ENCODE data around the gene INPP4A. TPM values are rescaled to one million over a fixed set of nuclear protein-coding genes. Genes with fewer than 3 reads are reported as not detected.
A peak's percentile ranks its signal among the peaks of the same experiment; 100 is the strongest.

INPP4A gene
- total and polyA plus RNA-seq, 2 donors = 17.9 to 24.9 TPM

DNA sequence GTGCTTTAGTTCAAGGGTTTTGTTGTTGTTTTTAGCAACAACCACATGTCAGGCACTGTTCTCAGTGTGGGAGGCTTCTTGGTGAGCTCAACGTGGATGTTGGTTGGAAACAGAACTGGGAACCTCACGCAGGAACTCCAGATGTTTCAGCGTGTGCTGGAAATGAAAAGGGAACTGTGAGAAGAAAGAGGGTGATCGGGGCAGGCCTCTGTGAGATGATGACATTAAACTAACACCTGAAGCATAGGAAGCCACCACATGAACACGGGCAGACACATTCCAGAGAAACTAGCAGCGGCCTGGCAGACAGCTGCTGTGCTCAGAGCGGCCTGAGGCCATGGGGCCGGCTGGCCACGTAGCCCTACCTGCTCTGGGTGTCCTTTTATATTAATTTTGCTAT, 97.2 kb downstream of the INPP4A start:
- Histone ChIP-seq H3K36me3 (ENCODE audit: control insufficient read depth in 2 of 2, insufficient read depth in 2 of 2, low read length in 1 of 2) (peaks cover 69 to 79% of the 10 kb centered on the region in 2 donors), H3K4me3 (ENCODE audit: low read length in 2 of 2) (no peak overlapping the region), H3K4me1 (ENCODE audit: control insufficient read depth in 2 of 2, insufficient read depth in 2 of 2, low read length in 2 of 2) (peaks cover under 1 to 18% of the 10 kb centered on the region in 2 donors), H3K27me3 (ENCODE audit: control insufficient read depth in 2 of 2, insufficient read depth in 1 of 2, low read length in 1 of 2) (no peaks in the 10 kb centered on the region), H3K9me3 (ENCODE audit: control insufficient read depth in 2 of 2, insufficient read depth in 1 of 2, low read length in 1 of 2) (no peaks in the 10 kb centered on the region), H3K27ac (ENCODE audit: low read depth in 1 of 2, low read length in 1 of 2) (no peak overlapping the region)
- no peak for DNase-seq (ENCODE audit: low read depth in 6 of 9, low spot score in 9 of 9)
- 89% methylated on average over 9 of the region's 9 CpGs for WGBS

DNA sequence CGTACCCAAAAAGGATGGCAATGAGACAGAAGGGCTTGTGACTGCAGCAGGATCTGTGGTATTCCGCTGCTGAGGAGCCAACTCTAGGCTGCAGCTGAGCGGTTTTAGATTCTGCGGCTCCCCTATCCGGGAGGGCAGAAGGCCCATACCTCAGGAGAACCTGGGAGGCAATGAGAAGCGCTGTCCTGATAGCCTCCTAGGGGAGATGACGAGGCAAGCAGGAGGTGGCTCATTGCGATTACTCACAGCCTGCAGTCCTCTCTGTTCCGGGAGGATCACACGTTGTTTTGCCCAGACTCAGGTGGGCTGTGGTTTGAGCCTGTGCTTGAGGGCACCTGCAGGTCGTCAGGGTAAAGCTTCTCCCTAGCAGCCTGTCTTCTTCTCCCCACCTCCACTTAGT, 98.6 kb downstream of the INPP4A start:
- Histone ChIP-seq H3K9me3 (ENCODE audit: control insufficient read depth in 2 of 2, insufficient read depth in 1 of 2, low read length in 1 of 2) (no peaks in the 10 kb centered on the region), H3K36me3 (ENCODE audit: control insufficient read depth in 2 of 2, insufficient read depth in 2 of 2, low read length in 1 of 2) (peaks cover 58 to 74% of the 10 kb centered on the region in 2 donors), H3K4me1 (ENCODE audit: control insufficient read depth in 2 of 2, insufficient read depth in 2 of 2, low read length in 2 of 2) (peaks cover 13 to 31% of the 10 kb centered on the region in 2 donors), H3K27ac (ENCODE audit: low read depth in 1 of 2, low read length in 1 of 2) (no peak overlapping the region), H3K27me3 (ENCODE audit: control insufficient read depth in 2 of 2, insufficient read depth in 1 of 2, low read length in 1 of 2) (no peaks in the 10 kb centered on the region), H3K4me3 (ENCODE audit: low read length in 2 of 2) (no peak overlapping the region)
- no peak for DNase-seq (ENCODE audit: low read depth in 6 of 9, low spot score in 9 of 9)
- WGBS = 89% methylated on average over 11 of the region's 11 CpGs

DNA sequence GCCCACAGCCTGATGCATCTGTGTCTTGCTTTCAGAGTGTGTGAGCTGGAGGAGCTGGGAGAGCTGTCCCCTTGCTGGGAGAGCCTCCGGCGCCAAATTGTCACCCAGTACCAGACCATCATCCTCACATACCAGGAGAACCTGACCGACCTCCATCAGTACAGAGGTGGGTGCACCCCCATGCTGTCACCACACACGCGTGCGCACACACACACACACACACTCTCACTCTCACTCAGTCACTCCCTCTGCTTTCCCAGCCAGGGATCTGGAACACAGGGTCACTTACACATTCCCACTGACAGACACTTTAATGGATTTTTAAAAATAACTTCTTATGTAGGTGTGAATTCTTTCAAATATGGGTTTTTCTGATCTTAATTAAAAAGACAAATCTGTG, 99.2 kb downstream of the INPP4A start:
- Histone ChIP-seq H3K36me3 (ENCODE audit: control insufficient read depth in 2 of 2, insufficient read depth in 2 of 2, low read length in 1 of 2) (peaks cover 52 to 70% of the 10 kb centered on the region in 2 donors), H3K27ac (ENCODE audit: low read depth in 1 of 2, low read length in 1 of 2) (no peak overlapping the region), H3K4me3 (ENCODE audit: low read length in 2 of 2) (no peak overlapping the region), H3K4me1 (ENCODE audit: control insufficient read depth in 2 of 2, insufficient read depth in 2 of 2, low read length in 2 of 2) (peaks cover 19 to 37% of the 10 kb centered on the region in 2 donors), H3K27me3 (ENCODE audit: control insufficient read depth in 2 of 2, insufficient read depth in 1 of 2, low read length in 1 of 2) (no peaks in the 10 kb centered on the region), H3K9me3 (ENCODE audit: control insufficient read depth in 2 of 2, insufficient read depth in 1 of 2, low read length in 1 of 2) (no peaks in the 10 kb centered on the region)
- DNase-seq (ENCODE audit: low read depth in 6 of 9, low spot score in 9 of 9) = no peak
- 98% methylated on average over 6 of the region's 6 CpGs for WGBS

GRCh38 chr2:98545591-98545990, 100.9 kb downstream of the INPP4A start:
- Histone ChIP-seq H3K27ac (ENCODE audit: low read depth in 1 of 2, low read length in 1 of 2) (no peak overlapping the region), H3K9me3 (ENCODE audit: control insufficient read depth in 2 of 2, insufficient read depth in 1 of 2, low read length in 1 of 2) (no peaks in the 10 kb centered on the region), H3K36me3 (ENCODE audit: control insufficient read depth in 2 of 2, insufficient read depth in 2 of 2, low read length in 1 of 2) (peaks cover 37 to 64% of the 10 kb centered on the region in 2 donors), H3K4me3 (ENCODE audit: low read length in 2 of 2) (no peak overlapping the region), H3K4me1 (ENCODE audit: control insufficient read depth in 2 of 2, insufficient read depth in 2 of 2, low read length in 2 of 2) (peaks cover 37 to 55% of the 10 kb centered on the region in 2 donors), H3K27me3 (ENCODE audit: control insufficient read depth in 2 of 2, insufficient read depth in 1 of 2, low read length in 1 of 2) (no peaks in the 10 kb centered on the region)
- DNase-seq (ENCODE audit: low read depth in 6 of 9, low spot score in 9 of 9) = no peak
- 97% methylated on average over 7 of the region's 7 CpGs for WGBS

- DNase-seq (ENCODE audit: low read depth in 6 of 9, low spot score in 9 of 9) = no peak
- H3K4me1 ChIP-seq (ENCODE audit: control insufficient read depth in 2 of 2, insufficient read depth in 2 of 2, low read length in 2 of 2) = peaks cover 41 to 60% of the 10 kb centered on the region in 2 donors
- H3K27ac ChIP-seq (ENCODE audit: low read depth in 1 of 2, low read length in 1 of 2) = no peak overlapping the region
- H3K9me3 ChIP-seq (ENCODE audit: control insufficient read depth in 2 of 2, insufficient read depth in 1 of 2, low read length in 1 of 2) = no peaks in the 10 kb centered on the region
- no peak overlapping the region for H3K4me3 ChIP-seq (ENCODE audit: low read length in 2 of 2)
- no peaks in the 10 kb centered on the region for H3K27me3 ChIP-seq (ENCODE audit: control insufficient read depth in 2 of 2, insufficient read depth in 1 of 2, low read length in 1 of 2)
- 99% methylated on average over 3 of the region's 3 CpGs for WGBS
- peaks cover 37 to 65% of the 10 kb centered on the region in 2 donors for H3K36me3 ChIP-seq (ENCODE audit: control insufficient read depth in 2 of 2, insufficient read depth in 2 of 2, low read length in 1 of 2)
These were observed 101.5 kb downstream of the INPP4A start for GRCh38 chr2:98546186-98546585.

GRCh38 chr2:98547092-98547790, 102.6 kb downstream of the INPP4A start:
- Histone ChIP-seq H3K4me1 (ENCODE audit: control insufficient read depth in 2 of 2, insufficient read depth in 2 of 2, low read length in 2 of 2) (peaks cover 48 to 65% of the 10 kb centered on the region in 2 donors), H3K27me3 (ENCODE audit: control insufficient read depth in 2 of 2, insufficient read depth in 1 of 2, low read length in 1 of 2) (no peaks in the 10 kb centered on the region), H3K36me3 (ENCODE audit: control insufficient read depth in 2 of 2, insufficient read depth in 2 of 2, low read length in 1 of 2) (peaks cover 36 to 65% of the 10 kb centered on the region in 2 donors), H3K9me3 (ENCODE audit: control insufficient read depth in 2 of 2, insufficient read depth in 1 of 2, low read length in 1 of 2) (no peaks in the 10 kb centered on the region), H3K4me3 (ENCODE audit: low read length in 2 of 2) (no peak overlapping the region), H3K27ac (ENCODE audit: low read depth in 1 of 2, low read length in 1 of 2) (peak overlapping the region in 1 of 2 donors; percentile 78)
- DNase-seq (ENCODE audit: low read depth in 6 of 9, low spot score in 9 of 9) = peak in 1 of 9 donors; percentile 49
- WGBS = 57% methylated on average over 2 of the region's 2 CpGs

- Histone ChIP-seq H3K27ac (ENCODE audit: low read depth in 1 of 2, low read length in 1 of 2) (peak overlapping the region; percentile 74 to 93), H3K4me1 (ENCODE audit: control insufficient read depth in 2 of 2, insufficient read depth in 2 of 2, low read length in 2 of 2) (peaks cover 57 to 68% of the 10 kb centered on the region in 2 donors), H3K36me3 (ENCODE audit: control insufficient read depth in 2 of 2, insufficient read depth in 2 of 2, low read length in 1 of 2) (peaks cover 36 to 75% of the 10 kb centered on the region in 2 donors), H3K9me3 (ENCODE audit: control insufficient read depth in 2 of 2, insufficient read depth in 1 of 2, low read length in 1 of 2) (no peaks in the 10 kb centered on the region), H3K4me3 (ENCODE audit: low read length in 2 of 2) (no peak overlapping the region), H3K27me3 (ENCODE audit: control insufficient read depth in 2 of 2, insufficient read depth in 1 of 2, low read length in 1 of 2) (no peaks in the 10 kb centered on the region)
- DNase-seq (ENCODE audit: low read depth in 6 of 9, low spot score in 9 of 9) = peak in 1 of 9 donors; percentile 67
- 48% methylated on average over 6 of the region's 6 CpGs for WGBS
These were observed 104.5 kb downstream of the INPP4A start for GRCh38 chr2:98548920-98549818.

DNA sequence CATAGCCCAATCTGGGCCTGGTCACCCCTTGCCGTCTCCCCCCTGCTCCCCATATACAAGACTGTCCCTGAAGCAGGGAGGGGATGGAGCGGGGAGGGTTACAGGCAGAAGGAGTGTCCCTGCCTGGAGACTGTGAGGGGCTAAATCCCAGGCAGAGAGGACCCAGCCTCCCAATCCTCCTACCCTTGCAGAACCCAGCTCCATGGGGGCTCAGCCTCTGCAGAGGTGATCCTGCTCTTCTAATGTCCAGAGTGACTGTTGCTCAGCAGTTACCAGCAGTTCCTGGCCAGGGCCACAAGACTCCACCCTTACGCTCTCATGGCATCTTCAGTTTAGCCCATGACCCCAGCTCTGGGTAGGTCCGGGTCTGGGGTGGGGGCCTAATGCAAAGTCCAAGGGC, 105.5 kb downstream of the INPP4A start:
- no peak for DNase-seq (ENCODE audit: low read depth in 6 of 9, low spot score in 9 of 9)
- Histone ChIP-seq H3K9me3 (ENCODE audit: control insufficient read depth in 2 of 2, insufficient read depth in 1 of 2, low read length in 1 of 2) (no peaks in the 10 kb centered on the region), H3K27me3 (ENCODE audit: control insufficient read depth in 2 of 2, insufficient read depth in 1 of 2, low read length in 1 of 2) (no peaks in the 10 kb centered on the region)

GRCh38 chr2:98551316-98551715, 106.7 kb downstream of the INPP4A start:
- H3K4me3 ChIP-seq (ENCODE audit: low read length in 2 of 2) = no peak overlapping the region
- no peak for DNase-seq (ENCODE audit: low read depth in 6 of 9, low spot score in 9 of 9)
- H3K27me3 ChIP-seq (ENCODE audit: control insufficient read depth in 2 of 2, insufficient read depth in 1 of 2, low read length in 1 of 2) = no peaks in the 10 kb centered on the region
- H3K36me3 ChIP-seq (ENCODE audit: control insufficient read depth in 2 of 2, insufficient read depth in 2 of 2, low read length in 1 of 2) = peaks cover 41 to 75% of the 10 kb centered on the region in 2 donors
- 52% methylated on average over 6 of the region's 6 CpGs for WGBS
- H3K4me1 ChIP-seq (ENCODE audit: control insufficient read depth in 2 of 2, insufficient read depth in 2 of 2, low read length in 2 of 2) = peaks cover 73 to 88% of the 10 kb centered on the region in 2 donors
- no peak overlapping the region for H3K27ac ChIP-seq (ENCODE audit: low read depth in 1 of 2, low read length in 1 of 2)
- H3K9me3 ChIP-seq (ENCODE audit: control insufficient read depth in 2 of 2, insufficient read depth in 1 of 2, low read length in 1 of 2) = no peaks in the 10 kb centered on the region

More for the DNA sequence above, 105.5 kb downstream of the INPP4A start:
- H3K27ac ChIP-seq (ENCODE audit: low read depth in 1 of 2, low read length in 1 of 2) = peak overlapping the region in 1 of 2 donors; percentile 93
- H3K36me3 ChIP-seq (ENCODE audit: control insufficient read depth in 2 of 2, insufficient read depth in 2 of 2, low read length in 1 of 2) = peaks cover 40 to 75% of the 10 kb centered on the region in 2 donors
- H3K4me3 ChIP-seq (ENCODE audit: low read length in 2 of 2) = no peak overlapping the region
- peaks cover 63 to 78% of the 10 kb centered on the region in 2 donors for H3K4me1 ChIP-seq (ENCODE audit: control insufficient read depth in 2 of 2, insufficient read depth in 2 of 2, low read length in 2 of 2)
- WGBS = 94% methylated on average over 4 of the region's 4 CpGs
